Measurements from ENCODE around the gene ALMS1.
"Not testable (repeated sequence)": the region's sequence is repeated elsewhere in the genome, so short reads cannot be mapped to it uniquely, and the experiment has no call there.

The ALMS1 gene

DNA sequence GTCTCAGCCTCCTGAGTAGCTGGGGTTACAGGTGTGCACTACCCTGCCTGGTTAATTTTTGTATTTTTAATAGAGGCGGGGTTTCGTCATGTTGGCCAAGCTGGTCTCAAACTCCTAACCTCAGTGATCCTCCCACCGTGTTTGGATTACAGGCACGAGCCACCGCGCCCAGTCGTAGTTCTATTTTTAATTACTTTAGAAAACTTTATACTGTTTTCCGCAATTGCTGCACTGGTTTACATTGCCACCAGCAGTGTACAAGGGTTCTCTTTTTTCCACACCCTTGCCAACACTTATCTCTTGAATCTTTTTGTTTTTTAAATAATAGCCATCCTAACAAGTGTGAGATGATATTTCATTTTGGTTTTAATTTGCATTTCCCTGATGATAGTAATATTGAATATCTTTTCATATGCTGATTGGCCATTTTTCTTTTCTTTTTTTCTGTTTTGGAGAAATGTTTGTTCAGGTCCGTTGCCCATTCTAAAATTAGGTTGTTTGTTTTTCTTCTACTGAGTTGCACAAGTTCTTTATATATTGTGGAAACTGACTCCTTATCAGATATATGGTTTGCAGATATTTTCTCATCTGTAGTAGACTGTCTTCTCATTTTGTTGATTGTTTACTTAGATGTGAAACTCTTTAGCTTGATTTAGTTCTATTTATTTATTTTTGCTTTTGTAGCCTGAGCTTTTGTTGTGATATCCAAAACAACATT is 16.9 kb downstream of the ALMS1 start:
- no peak for DNase-seq

DNA sequence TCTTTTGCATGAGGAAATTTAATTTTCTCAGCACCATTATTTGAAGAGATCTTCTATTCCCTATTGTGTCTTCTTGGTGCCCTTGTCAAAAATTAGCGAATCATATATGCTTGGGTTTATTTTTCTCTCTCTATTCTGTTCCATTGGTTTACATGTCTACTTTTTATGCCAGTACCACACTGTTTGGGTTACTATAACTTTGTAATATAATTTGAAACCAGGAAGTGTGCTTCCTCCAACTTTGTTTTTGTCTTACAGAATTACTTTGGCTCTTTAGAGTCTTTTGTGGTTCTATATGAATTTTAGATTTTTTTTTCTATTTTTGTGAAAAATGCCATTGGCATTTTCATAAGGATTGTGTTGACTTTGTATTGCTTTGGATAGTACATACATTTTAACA is 17.6 kb downstream of the ALMS1 start:
- DNase-seq = no peak

DNA sequence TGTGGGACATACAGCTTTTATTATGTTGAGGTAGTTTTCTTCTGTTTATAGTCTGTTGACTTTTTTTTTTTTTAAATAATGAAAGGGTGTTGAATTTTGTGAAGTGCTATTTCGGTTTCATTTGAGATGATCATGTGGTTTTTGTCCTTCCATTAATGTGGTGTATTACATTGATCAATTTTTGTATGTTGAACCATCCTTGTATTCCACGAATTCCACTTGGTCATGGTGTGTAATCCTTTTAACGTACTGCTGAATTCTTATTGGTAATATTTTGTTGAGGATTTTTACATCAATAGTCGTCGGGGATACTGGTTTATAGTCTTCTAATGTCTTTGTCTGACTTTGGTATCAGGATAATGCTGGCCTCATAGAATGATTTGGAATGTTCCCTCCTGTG is 18.8 kb downstream of the ALMS1 start:
- no peak for DNase-seq

DNA sequence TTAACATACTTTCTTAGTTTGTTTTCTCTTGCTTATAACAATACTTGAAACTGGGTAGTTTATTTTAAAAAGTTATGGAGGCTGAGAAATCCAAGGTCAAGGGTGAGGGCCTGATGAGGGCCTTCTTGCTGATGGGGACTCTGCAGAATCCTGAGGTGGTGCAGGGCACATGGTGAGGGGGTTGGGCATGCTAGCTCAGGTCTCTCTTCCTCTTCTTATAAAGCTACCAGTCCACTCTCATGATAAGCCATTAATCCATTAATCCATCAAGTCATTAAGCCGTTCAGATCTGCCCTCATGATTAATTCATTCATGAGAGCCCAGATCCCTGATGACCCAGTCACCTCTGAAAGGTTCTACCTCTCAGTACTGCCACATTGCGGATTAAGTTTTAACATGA is 21.4 kb downstream of the ALMS1 start:
- no peak for DNase-seq

DNA sequence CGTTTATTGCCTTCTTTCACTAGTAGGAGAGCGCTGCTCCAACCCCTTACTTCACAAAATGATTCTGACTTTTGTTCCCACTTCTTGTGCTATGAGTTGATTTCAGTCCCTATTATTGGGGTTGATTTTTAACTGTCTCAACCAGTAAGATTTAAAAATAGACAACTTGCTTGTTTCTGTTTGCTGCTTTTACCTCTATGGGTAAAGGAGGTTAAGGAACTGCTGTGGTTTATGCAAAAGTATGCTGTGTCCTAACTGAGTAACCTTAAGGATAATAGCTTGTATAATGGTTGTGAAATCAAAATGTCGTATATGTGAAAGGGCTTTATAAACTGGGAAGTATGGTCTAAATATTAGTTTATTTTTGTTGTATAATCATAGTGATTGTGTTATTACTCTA is 22.6 kb downstream of the ALMS1 start:
- no peak for DNase-seq

DNA sequence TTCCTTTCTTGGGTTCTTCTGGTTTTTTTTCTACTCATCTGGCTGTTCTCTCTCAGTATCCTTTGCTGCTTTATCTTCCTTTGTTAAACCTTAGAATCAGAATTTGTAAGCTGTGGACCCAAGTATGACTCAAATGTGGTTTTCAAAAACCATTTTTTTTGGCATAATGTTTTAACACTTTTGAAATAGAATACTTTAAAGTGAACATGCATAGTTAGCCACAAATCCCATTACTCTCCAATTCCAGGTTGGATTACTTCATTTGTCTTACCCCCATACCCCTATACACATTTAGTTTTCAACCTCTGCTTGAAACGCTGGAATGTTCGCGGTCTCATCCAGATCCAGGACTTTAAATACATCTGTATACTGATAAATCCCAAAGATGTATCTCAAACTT is 29.1 kb downstream of the ALMS1 start:
- DNase-seq = no peak

DNA sequence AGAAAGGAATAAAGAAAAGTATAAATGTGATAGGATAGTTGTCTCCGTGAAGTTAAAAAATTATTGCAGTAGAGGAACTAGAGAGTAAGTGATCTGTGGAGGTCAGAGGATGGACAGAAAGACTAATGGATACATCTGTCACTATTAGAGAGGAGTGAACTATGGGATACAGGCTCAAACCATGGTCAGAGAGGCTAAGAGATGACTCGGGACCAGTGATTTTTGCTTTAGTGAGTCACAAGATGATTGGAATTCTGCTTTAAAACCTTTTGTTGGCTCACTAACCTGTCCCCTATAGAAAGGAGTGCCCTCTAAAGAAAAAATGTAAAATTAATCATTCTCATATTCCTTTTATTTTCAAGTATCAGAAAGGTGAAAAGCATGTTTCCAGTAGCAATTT is 30.3 kb downstream of the ALMS1 start:
- no peak for DNase-seq

DNA sequence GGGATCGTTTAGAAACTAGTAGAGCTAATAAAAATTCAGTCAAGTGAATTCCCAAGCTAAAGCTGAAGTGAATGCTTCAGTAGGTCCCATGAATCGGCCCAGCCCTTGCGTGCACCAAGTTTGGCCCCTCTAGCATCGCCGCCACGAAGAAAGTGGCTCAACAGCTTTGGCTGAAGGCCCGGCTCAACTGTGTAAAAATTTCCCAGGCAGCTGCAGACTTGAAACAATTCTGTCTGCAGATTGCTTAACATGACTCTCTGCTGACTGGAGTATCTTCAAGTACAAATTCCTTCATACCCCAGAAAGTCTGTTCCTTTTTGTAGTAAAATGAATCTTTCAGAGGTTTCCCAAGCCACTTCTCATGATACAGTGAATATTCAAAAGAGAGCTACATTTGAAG is 32.7 kb downstream of the ALMS1 start:
- no peak for DNase-seq

DNA sequence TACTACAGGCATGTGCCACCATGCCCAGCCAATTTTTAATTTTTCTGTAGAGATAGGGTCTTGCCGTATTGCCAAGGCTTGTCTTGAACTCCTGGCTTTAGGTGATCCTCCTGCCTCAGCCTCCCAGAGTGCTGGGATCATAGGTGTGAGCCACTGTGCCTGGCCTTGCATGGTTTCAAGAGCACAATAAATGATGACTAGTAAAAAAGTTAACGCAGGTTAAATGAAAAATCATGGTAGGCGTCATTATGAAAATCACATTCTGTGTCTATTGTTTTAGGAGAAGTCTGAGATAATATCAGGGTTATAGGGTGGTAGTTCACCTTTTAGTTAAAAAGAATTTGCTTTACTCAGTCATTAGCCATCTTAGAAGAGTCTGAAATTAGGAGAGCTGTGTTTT is 38.3 kb downstream of the ALMS1 start:
- no peak for DNase-seq

DNA sequence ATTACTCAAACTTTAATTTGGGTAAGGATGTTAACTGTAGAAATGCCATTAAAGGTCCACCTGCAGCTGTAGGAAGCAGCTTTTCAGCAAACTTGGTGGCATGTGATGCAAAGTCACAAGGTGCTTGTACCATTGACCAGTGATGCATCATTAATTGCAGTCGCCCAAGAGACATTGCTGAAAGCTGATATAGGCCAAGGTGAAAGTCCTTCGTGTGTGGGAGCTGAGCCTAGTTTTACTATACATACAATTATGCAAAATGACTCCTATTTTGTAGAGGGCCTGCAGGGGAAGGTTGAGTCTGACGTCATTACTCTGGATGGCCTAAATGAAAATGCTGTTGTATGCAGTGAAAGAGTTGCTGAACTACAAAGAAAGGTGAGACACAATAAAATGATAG is 40.5 kb downstream of the ALMS1 start:
- DNase-seq = no peak

DNA sequence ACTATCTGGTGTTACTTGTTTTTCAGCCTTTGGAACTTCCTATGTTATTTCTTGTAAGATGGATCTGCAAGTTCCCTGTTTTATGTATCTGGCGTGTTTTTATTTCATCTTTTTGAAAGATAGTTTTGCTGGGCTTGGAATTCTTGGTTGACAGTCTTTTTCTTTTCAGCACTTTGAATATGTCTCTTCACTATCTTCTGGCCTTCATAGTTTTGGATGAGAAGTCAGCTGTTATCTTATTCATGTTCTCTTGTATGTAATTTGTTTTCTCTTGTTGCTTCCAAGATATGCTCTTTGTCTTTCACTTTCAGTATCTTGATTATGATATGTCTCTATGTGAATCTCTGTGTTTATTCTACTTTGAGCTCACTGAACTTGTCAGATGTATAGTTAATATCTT is 50.4 kb downstream of the ALMS1 start:
- no peak for DNase-seq

DNA sequence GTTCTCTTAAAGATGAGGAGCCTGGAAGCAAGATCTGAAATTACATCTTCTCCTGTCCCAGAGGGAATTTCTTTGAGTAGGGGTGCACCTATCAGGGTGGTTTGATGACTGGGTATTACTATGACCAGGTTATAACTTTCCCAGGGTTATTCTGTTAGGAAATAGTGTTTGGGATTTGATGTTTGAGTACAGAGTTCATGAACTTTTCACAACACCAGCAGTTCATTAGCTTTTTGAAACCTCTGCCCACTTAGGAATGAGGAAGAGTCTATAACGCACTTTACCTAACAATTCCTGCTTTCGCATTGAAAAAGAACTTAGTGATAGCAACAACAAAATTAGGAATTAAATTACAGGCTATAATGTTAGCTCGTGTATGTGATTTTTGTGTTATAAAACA is 58.6 kb downstream of the ALMS1 start:
- DNase-seq = no peak

DNA sequence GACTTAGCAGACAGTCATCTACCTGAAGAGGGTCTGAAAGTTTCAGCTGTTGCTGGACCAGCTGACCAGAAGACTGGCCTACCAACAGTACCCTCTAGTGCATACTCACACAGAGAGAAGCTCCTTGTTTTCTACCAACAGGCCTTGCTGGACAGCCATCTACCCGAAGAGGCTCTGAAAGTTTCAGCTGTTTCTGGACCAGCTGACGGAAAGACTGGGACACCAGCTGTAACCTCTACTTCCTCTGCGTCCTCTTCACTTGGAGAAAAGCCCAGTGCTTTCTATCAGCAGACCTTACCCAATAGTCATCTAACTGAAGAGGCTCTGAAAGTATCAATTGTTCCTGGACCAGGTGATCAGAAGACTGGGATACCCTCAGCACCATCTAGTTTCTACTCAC is 63.2 kb downstream of the ALMS1 start:
- DNase-seq = no peak

DNA sequence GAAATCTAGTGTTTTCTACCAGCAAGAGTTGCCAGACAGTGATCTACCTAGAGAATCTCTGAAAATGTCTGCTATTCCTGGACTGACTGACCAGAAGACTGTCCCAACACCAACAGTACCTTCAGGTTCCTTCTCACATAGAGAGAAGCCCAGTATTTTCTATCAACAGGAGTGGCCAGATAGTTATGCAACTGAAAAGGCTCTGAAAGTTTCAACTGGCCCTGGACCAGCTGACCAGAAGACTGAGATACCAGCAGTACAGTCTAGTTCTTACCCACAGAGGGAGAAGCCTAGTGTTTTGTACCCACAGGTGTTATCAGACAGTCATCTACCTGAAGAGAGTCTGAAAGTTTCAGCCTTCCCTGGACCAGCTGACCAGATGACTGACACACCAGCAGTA is 63.8 kb downstream of the ALMS1 start:
- DNase-seq = no peak

DNA sequence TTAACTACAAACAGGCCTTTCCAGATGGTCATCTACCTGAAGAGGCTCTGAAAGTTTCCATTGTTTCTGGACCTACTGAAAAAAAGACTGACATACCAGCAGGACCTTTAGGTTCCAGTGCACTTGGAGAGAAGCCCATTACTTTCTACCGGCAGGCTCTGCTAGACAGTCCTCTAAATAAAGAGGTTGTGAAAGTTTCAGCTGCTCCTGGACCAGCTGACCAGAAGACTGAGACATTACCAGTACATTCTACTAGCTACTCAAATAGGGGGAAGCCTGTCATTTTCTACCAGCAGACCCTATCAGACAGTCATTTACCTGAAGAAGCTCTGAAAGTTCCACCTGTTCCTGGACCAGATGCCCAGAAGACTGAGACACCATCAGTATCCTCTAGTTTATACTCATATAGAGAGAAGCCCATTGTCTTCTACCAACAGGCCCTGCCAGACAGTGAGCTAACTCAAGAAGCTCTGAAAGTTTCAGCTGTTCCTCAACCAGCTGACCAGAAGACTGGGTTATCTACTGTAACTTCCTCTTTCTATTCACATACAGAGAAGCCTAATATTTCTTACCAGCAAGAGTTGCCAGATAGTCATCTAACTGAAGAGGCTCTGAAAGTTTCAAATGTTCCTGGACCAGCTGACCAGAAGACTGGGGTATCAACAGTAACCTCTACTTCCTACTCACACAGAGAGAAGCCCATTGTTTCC is 65.8 kb downstream of the ALMS1 start:
- no peak for DNase-seq

DNA sequence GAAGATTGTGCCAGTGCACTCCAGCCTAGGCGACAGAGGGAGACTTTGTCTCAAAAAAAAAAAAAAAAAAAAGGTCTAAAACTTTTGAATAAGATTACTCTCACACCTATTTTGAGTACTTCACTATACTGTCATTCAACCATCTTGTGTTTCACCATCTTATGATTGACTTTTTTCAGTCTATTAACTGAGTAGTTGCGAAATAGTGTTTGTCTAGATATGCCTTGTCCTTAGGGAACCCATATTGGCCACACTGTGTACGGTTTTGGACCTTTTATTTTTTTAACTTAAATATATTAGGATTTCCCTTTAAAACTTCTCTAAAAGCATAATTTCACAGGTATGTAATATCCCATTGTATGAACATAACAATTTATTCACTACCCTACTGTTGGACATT is 72.3 kb downstream of the ALMS1 start:
- no peak for DNase-seq

DNA sequence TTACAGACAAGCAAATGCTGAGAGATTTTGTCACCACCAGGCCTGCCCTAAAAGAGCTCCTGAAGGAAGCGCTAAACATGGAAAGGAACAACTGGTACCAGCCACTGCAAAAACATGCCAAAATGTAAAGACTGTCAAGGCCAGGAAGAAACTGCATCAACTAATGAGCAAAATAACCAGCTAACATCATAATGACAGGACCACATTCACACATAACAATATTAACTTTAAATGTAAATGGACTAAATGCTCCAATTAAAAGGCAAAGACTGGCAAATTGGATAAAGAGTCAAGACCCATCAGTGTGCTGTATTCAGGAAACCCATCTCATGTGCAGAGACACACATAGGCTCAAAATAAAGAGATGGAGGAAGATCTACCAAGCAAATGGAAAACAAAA is 76.8 kb downstream of the ALMS1 start:
- DNase-seq = not testable (repeated sequence)

DNA sequence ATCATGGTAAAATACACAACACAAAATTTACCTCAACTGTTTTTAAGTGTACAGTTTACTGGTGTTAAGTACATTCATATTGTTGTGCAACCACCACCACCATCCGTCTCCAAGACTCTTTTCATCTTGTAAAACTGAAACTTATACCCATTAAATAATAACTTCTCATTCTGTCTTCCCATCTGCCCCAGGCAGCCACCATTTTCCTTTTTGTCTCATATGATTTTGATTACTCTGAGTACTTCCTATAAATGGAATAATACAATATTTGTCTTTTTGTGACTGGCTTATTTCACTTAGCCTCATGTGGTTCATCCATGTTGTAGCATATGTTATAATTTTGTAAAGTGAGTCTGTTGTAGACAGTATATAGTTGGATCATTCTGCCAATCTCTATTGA is 82.7 kb downstream of the ALMS1 start:
- DNase-seq = no peak

DNA sequence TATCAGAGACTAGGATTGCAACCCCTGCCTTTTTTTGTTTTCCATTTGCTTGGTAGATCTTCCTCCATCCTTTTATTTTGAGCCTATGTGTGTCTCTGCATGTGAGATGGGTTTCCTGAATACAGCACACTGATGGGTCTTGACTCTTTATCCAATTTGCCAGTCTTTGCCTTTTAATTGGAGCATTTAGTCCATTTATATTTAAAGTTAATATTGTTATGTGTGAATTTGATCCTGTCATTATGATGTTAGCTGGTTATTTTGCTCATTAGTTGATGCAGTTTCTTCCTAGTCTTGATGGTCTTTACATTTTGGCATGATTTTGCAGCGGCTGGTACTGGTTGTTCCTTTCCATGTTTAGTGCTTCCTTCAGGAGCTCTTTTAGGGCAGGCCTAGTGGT is 98.2 kb downstream of the ALMS1 start:
- not testable (repeated sequence) for DNase-seq

DNA sequence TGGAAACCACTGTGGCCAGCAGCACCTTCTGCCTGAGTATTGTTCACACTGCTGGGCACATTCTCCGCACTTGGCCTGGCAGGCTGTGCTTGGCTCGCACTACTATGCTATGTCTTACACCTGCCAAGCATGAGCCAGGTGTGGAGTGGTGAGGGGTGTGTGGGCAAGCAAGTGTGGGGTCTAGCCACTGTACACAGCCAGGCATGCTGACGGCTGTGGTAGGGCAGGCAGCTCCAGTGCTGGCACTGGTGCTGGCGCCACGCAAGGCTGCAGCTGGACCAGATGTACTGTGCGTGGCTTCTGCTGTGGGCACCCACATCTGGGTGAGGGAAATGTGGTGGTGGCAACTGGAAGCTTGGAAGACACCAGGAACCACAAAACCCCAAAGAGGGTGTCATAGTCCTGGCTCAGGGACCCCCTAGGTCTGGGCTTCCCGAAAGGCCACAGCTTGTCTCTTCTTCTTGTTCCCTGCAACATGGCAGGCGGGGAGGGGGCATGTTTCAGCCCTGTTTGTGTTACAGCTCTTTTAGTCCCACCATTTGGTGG is 101.5 kb downstream of the ALMS1 start:
- no peak for DNase-seq

DNA sequence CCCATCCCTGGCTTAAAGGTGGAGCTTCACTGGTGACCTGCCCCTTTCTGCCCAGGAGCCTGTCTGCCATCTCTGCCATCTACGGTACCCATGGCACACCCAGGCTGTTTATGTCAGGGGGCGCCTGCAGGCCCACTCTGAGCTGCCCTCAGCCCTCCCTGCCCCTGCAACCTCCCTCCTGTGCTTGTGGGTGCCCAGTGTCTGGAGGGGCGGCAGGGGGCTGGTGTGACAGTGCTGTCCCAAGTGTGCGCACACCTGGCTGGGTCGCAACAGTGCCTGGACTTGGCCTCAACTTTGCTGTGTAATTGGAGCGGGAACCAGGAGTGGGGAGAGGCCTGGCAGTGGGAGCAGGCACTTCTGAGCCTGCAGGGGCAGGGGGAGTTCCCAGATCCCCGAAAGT is 102.4 kb downstream of the ALMS1 start:
- no peak for DNase-seq

DNA sequence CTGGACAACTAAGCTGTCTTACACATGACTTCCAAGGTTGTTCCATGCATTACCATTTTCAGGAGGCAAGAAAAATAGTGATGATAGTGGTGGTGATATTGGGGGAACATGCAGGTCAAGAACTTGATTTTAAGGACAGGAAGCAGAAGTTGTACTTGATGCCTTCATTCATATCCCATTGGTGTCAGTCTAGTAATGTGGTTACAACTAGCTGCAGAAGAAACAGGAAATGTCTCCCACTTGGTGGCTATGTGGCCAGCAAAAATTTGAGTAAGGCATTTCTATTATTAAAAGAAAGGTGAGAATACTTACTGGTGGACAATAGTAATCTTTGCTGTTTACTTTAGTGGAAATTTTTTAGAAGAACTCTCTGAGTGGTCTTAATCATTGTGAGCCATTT is 103.4 kb downstream of the ALMS1 start:
- no peak for DNase-seq

DNA sequence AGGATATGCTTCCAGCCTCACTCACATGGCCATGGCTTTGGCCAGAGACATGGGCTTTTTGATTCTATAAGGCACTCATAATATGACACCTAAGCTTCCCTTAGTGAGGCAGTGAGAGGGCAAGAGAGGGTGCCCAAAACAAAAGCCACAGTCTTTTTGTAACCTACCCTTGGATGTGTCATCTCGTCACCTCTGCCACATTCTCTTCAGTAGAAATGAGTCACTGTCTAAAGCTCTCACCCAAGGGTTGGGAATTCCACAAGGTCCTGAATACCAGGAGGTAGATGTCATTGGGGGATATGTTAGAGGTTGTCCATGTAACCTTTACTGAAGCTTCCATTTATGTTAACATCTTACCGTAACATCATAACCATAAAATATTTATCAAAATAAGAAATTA is 108.4 kb downstream of the ALMS1 start:
- no peak for DNase-seq

DNA sequence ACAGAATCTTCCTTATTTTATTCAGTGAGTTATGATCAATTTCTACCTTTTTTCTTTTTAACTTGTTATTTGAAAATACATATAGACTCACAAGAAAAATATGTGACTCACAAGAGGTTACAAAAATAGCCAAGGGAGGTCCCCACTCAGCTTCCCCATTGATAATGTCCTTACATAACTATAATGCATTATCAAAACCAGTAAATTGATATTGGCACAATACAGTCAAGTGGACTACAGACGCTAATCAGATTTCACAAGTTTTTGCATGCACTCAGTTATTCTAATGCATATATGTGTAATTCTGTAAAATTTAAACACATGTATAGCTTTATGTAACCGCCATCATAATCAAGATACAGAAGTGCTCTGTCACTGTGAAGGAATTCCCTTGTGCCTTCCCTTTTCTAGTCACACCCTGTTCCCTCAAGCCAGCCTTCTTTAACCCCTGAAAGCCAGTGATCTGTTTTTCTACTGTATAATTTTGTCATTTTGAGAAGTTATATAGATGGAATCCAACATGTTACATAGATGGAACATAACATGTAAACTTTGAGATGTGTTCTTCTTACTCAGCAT is 118.4 kb downstream of the ALMS1 start:
- DNase-seq = no peak

Data from kidney glomerular epithelial cell (primary cell).